GM21447 (cell line): ENCODE measurements around the gene LHFPL4.
"Not testable (repeated sequence)": the region's sequence is repeated elsewhere in the genome, so short reads cannot be mapped to it uniquely, and the experiment has no call there.

Source experiments
- ATAC-seq: cut with Tn5 transposase; IDR thresholded peaks from one replicate; pipeline ENCODE4 v1.9.1; 2021; ENCODE audit not compliant: unreplicated experiment

The LHFPL4 gene

GRCh38 chr3:9542182-9542581, 11.4 kb downstream of the LHFPL4 start:
- no peak for ATAC-seq

- no peak for ATAC-seq
Measured at GRCh38 chr3:9536212-9536611, 17.4 kb downstream of the LHFPL4 start.

GRCh38 chr3:9534429-9534828, 19.2 kb downstream of the LHFPL4 start:
- ATAC-seq: no peak

GRCh38 chr3:9525078-9525477, 28.5 kb downstream of the LHFPL4 start:
- no peak for ATAC-seq

- ATAC-seq: no peak
Measured at GRCh38 chr3:9514956-9515355, 38.7 kb downstream of the LHFPL4 start.

GRCh38 chr3:9514306-9514705, 39.3 kb downstream of the LHFPL4 start:
- no peak for ATAC-seq

- ATAC-seq: no peak
Measured at GRCh38 chr3:9512456-9513045, 41.1 kb downstream of the LHFPL4 start.

GRCh38 chr3:9508781-9509180, 44.8 kb downstream of the LHFPL4 start:
- ATAC-seq: no peak

- ATAC-seq: no peak
Measured at GRCh38 chr3:9507586-9508578, 45.7 kb downstream of the LHFPL4 start.

GRCh38 chr3:9503283-9503682, 50.3 kb downstream of the LHFPL4 start:
- ATAC-seq: no peak

- no peak for ATAC-seq
Measured at GRCh38 chr3:9501226-9501625, 52.4 kb downstream of the LHFPL4 start.

- no peak for ATAC-seq
Measured at GRCh38 chr3:9500108-9501050, 53.2 kb downstream of the LHFPL4 start.

GRCh38 chr3:9499455-9500107, 54.0 kb downstream of the LHFPL4 start:
- no peak for ATAC-seq

GRCh38 chr3:9498781-9499180, 54.8 kb downstream of the LHFPL4 start:
- no peak for ATAC-seq

GRCh38 chr3:9497821-9498565, 55.6 kb downstream of the LHFPL4 start:
- ATAC-seq: no peak

GRCh38 chr3:9496893-9497292, 56.7 kb downstream of the LHFPL4 start:
- ATAC-seq: no peak

- ATAC-seq: not testable (repeated sequence)
Measured at GRCh38 chr3:9494036-9494435, 59.6 kb downstream of the LHFPL4 start.

GRCh38 chr3:9491506-9491905, 62.1 kb downstream of the LHFPL4 start:
- no peak for ATAC-seq

GRCh38 chr3:9485248-9485647, 68.4 kb downstream of the LHFPL4 start:
- no peak for ATAC-seq

GRCh38 chr3:9480265-9480664, 73.4 kb downstream of the LHFPL4 start:
- ATAC-seq: no peak
